GM18858 (cell line): ENCODE results near the gene RFTN1.
A peak's percentile ranks its signal among the peaks of the same experiment; 100 is the strongest.
"Not testable (repeated sequence)": the region's sequence is repeated elsewhere in the genome, so short reads cannot be mapped to it uniquely, and the experiment has no call there.

Experiments
- ATAC-seq: cut with Tn5 transposase; IDR thresholded peaks from one replicate; pipeline ENCODE4 v1.9.1; 2021; ENCODE audit not compliant: unreplicated experiment

RFTN1 gene

GRCh38 chr3:16311960-16312451, 201.5 kb downstream of the RFTN1 start:
- ATAC-seq = peak; percentile 49

- ATAC-seq = not testable (repeated sequence)
Measured at GRCh38 chr3:16310486-16310885, 203.0 kb downstream of the RFTN1 start.

DNA sequence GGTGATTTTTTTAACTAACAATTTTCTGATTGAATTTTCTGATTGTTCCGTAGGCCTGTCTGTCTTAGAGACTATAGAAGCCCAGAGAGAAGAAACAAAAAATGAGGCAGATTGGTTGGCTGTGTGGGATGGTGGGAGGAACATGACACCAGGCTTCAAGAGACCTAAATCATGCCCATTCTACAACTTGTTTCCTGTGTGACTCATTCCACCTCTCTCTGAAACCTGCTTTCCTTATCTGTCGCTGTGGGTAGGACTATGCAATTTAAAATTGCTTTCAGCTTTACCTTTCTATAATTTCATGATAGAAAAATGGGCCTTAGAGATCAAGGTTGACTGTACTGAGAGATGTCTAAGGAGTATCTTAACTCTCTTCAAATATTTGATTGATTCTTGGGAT, 203.9 kb downstream of the RFTN1 start:
- ATAC-seq = peak; percentile 79

GRCh38 chr3:16308727-16309126, 204.8 kb downstream of the RFTN1 start:
- ATAC-seq = no peak

DNA sequence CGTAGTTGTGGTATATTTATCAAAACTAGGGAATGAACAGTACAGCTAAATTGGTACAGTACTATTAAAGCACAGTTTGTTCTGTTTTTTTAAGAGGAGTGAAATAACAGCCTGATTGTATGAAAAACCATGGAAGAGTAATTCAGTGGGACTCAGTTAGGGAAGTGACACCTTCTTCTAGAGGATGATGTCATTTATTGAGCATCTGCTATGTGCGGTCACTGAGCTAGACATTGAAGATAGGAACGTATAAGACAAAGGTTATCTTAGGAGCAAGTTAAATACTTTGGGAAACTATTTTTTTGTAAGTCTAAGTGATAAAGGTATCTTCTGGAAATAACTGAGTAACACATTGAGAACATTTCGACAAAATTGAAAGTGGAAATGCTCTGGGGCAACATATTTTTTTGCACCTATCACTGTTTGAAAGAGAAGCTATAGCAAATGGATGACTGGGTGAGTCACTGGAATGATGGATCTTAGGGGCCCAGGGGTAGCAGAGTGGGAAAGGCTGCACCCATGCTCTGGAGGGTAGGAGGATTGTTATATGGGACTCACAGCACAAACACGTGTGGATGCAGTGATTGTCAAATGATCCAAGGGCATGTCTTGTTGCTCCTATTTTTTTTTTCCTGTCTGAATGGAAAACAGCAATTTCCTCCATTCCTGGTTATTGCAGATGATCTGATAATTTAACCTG, 205.5 kb downstream of the RFTN1 start:
- no peak for ATAC-seq

GRCh38 chr3:16305111-16305541, 208.4 kb downstream of the RFTN1 start:
- no peak for ATAC-seq

- ATAC-seq = no peak
Measured at GRCh38 chr3:16304061-16305010, 209.2 kb downstream of the RFTN1 start.

- ATAC-seq = no peak
Measured at GRCh38 chr3:16303037-16303575, 210.4 kb downstream of the RFTN1 start.

- no peak for ATAC-seq
Measured at GRCh38 chr3:16302082-16302631, 211.3 kb downstream of the RFTN1 start.

GRCh38 chr3:16301507-16301906, 212.0 kb downstream of the RFTN1 start:
- ATAC-seq = no peak

DNA sequence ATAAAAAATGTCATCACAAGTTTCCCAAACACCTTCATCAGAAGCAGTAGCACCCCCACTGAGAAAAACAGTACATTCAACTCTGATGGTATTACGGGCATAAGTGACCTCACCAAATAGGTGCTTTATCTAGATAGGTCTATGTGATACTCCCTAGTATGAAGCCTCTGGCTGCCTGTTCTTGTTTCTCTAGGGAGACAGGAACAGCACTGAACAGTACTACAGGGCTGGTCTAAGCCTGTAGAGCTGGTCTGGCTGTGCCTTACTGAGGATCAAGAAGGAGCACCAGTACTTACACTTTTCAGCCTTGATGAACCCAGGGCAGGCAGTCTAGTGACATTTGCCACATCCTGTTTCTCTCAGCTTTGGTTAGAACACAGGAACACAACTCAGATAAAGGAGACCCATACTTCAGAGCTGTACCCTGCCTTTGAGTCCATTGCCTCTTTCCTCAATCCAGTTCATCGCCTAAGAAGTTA, 212.6 kb downstream of the RFTN1 start:
- ATAC-seq = no peak

GRCh38 chr3:16300307-16300706, 213.2 kb downstream of the RFTN1 start:
- ATAC-seq = no peak

GRCh38 chr3:16299746-16300145, 213.8 kb downstream of the RFTN1 start:
- no peak for ATAC-seq

DNA sequence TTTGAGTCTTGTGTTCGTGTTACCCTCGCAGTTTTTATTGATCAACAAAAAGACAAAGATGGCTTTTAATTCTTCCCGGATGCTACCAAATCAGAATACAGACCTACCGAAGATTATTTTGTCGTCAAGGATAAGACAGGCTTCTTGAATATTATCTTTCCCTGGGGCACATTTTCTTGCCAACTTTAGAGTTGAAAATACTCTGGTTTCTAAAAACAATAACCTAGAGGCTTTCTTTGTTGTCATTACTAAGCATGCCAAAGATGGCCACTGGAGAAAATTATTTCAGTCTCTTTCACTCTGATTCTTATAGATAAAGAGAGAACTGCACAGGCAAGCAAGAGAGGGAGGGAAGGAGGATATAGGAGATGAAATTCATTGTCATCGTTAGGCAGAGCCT, 214.6 kb downstream of the RFTN1 start:
- ATAC-seq = no peak

DNA sequence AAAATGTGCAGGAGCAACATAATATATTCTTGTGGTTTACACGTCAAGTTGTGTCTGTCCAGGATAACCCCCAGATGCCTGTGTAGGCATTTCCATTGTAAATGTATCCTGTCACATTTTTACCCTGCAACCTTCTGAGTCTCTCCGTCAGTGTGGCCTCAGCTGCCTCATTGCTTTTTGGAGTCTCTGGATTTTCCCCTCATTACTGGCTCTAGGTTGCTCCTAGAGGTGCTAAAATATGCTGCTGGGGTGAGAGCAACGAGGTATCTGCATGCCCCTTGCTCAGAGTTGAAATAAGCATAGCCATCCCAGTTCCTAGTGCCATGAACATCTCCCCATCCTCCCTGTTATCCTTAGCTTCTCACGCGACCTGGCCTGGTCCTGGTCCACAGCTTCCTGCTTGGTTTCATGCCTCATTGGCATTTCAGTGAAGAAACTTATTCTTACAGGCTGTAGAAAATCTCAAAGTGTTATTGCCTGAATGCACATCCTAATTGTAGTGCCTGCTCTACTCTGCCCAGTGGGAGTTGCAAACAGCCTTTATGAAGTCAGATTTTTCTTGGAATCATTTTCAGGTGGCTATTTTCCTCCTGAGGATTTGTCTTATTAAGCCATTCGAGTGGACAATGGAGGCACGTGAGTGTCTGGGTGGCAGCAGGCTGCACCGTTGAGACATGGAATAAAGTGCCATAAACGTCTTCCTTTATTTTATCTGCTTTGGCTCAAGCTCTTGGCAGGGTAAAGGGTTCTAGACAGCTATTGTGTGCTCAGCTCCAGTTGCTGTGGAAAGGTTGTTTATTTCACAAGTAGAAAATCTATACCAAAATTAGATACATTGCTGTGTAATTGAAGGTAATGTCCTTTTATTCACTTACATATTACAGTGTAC, 215.3 kb downstream of the RFTN1 start:
- no peak for ATAC-seq

- no peak for ATAC-seq
Measured at GRCh38 chr3:16295298-16295890, 218.1 kb downstream of the RFTN1 start.

DNA sequence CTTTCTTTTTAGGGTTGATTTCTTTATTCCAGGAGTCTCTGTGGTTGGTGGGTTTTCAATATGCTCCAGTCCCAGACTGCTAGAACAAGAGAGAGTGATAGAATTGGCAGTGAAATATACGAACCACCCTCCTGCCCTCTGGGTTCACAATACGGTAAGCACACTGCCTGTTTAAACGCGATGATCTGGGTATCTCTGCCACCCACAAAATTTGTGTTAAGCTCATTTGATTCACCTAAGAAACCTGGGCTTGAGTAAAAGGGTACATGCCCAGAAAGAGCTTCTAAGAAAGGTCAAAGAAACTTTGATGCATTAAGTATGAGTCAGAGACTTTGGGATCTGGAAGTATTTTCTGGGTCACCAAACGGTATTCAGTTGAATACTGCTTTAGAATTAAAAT, 218.7 kb downstream of the RFTN1 start:
- no peak for ATAC-seq

DNA sequence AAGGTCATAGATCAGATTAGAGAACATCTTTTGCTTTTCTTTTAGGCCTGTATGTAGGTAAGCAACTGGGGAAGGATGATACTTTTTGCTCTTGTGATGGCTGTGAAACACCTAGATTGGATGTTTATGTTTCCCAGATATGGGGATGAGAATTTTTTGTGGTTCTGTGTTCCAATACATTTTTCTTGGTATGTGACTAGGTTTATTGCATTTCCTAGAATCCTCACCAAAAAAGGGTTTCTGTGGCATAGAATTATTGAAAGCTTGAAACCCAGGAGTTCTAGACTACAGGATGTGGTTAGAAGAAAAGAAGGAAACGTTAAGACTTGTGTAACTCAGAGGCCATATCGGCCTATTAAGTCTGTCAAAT, 222.7 kb downstream of the RFTN1 start:
- no peak for ATAC-seq

DNA sequence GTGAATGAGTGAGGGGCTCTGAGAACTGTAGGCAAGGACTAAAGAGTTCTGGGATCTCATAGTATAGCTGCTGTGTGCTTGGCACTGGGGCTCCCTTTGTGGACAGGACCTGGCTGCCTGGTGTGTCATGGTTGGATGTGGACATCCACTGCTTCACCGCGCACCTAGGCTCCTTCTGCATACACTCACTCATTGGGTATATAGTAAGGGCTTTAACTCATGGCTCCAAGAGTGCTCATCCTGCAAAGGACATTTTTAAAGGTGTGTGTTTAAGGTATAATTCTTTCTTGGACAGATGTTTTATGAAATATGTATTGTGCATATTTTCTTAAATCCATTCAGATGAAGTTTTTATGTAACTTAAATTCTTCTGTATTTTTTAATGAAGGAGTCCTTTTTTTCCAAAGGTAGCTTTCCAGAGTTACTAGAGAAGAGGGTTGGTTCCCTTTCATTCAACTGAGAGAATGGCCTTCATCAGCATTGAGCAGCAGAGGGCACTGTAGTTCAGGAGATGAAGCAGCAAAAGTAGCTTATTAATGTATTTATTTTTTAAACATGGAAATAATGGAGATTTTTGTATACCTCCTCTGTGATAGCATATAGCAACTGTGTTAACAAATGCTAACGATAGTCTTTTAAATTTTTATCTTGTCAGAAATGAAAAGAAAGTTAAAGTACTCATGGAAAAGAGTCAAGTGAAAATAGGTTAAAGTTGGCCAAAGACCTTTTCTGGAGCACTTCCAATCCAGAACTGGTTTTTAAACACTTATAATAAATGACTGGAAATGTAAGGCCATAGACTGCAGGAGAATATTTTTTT, 223.3 kb downstream of the RFTN1 start:
- ATAC-seq = no peak
